ENCODE measurements around the gene ZNF319. TPM values are rescaled to one million over a fixed set of nuclear protein-coding genes. Genes with fewer than 3 reads are reported as not detected.

The ZNF319 gene
- total RNA-seq, 1 experiment from 2014 or later = 5.5 TPM

- Mint-ChIP-seq H3K9me3 (no peaks in the 10 kb centered on the region), H3K27me3 (ENCODE audit: low read depth) (peaks cover 12% of the 10 kb centered on the region), H3K4me3 (no peak overlapping the region), H3K36me3 (peaks cover under 1% of the 10 kb centered on the region; the same call in 1 of the 2 replicates), H3K4me1 (peaks cover 11% of the 10 kb centered on the region), H3K27ac (no peak overlapping the region)
- no peak for ATAC-seq
- CTCF ChIA-PET = interaction anchor here (1.1 kb wide), 1 partner anchor 9 kb away, joined by 3 read pairs; the partner anchor contains the start of gene USB1
- no peak for DNase-seq (ENCODE audit: low spot score)
- POLR2A ChIA-PET = interaction anchor here (0.5 kb wide), 1 partner anchor 365 kb away, joined by 3 read pairs; no protein-coding TSS in a partner anchor
- TF ChIP-seq ATF3 (CRISPR knock-in tag; conservative IDR thresholded peaks at IDR 0.05) = no peak
- TF ChIP-seq E2F5 (CRISPR knock-in tag; IDR thresholded peaks at IDR 0.05) = no peak
- TF ChIP-seq ATF6 (CRISPR knock-in tag; IDR thresholded peaks at IDR 0.05) = no peak
- no peak for TF ChIP-seq USF2 (CRISPR knock-in tag; IDR thresholded peaks at IDR 0.05)
- TF ChIP-seq NR2C2 (CRISPR knock-in tag; IDR thresholded peaks at IDR 0.05) = no peak
- no peak for TF ChIP-seq ESRRA (CRISPR knock-in tag; IDR thresholded peaks at IDR 0.05; ENCODE audit: borderline replicate concordance)
- TF ChIP-seq E2F4 (CRISPR knock-in tag; IDR thresholded peaks at IDR 0.05; ENCODE audit: borderline replicate concordance, low read depth) = no peak
- TF ChIP-seq NR1H2 (CRISPR knock-in tag; IDR thresholded peaks at IDR 0.05) = no peak
- TF ChIP-seq IRF2 (CRISPR knock-in tag; IDR thresholded peaks at IDR 0.05; ENCODE audit: borderline replicate concordance, low read depth) = no peak
- TF ChIP-seq EMX1 (CRISPR knock-in tag; IDR thresholded peaks at IDR 0.05) = no peak
- TF ChIP-seq NFYB (CRISPR knock-in tag; conservative IDR thresholded peaks at IDR 0.05; ENCODE audit: low read depth) = no peak
- TF ChIP-seq MYBL2 (CRISPR knock-in tag; IDR thresholded peaks at IDR 0.05) = no peak
- no peak for TF ChIP-seq ZNF263 (CRISPR knock-in tag; IDR thresholded peaks at IDR 0.05; ENCODE audit: low read depth)
- no peak for TF ChIP-seq CTCF (IDR thresholded peaks at IDR 0.05)
- TF ChIP-seq IRF1 (CRISPR knock-in tag; IDR thresholded peaks at IDR 0.05) = no peak
- no peak for TF ChIP-seq TP53 (CRISPR knock-in tag; IDR thresholded peaks at IDR 0.05)
- no peak for TF ChIP-seq NFATC4 (CRISPR knock-in tag; IDR thresholded peaks at IDR 0.05)
- no peak for TF ChIP-seq MXD4 (CRISPR knock-in tag; IDR thresholded peaks at IDR 0.05; ENCODE audit: borderline replicate concordance)
These were observed 8.4 kb downstream of the ZNF319 start for GRCh38 chr16:57992084-57992483.
